NCI-H1436 treated with DMSO at 0.1 percent for 48 hours (cell line): ENCODE results near the gene C1orf210.

ENCODE experiments used
- DNase-seq: peaks from one replicate; lab custom pipeline; 2025; lab: John Stamatoyannopoulos, UW

C1orf210 gene

DNA sequence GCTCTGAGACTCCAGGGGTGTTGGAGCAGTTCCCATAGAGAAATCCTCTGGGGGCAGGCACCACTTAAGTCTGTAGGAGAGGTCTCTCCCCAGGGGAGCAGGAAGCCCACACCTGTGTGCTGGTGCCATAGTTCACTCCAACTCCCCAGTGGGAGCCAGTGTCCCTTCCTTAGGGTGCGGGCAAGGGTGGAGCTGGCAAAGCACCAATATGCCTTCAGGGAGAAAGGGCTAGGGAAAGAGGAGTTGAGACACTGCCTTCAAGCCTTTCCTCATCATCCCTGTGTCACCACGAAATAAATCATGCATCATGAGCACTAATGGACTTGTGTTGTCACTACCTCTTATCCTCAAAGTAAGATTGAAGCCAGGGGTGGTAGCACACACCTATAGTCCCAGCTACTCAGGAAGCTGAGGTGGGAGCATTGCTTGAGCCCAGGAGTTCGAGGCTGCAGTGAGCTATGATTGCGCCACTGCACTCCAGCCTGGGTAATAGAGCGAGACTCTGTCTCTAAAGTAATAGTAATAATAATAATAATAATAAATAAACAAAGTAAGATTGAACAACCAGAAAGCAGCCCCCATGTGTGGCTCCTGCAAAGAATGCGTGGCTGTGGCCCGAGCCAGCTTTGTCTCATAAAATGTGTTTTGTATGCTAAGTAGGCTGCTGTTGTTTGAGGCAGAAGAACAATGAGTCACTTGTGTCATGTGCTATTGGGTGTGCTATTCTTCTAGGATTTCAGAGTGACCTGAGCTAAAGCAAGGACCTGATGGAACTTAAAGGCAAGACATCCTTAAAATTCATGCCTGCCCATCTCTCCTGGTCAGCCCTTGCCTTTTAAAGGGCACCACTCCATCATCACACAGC, 8.7 kb upstream of the C1orf210 start:
- no peak for DNase-seq

DNA sequence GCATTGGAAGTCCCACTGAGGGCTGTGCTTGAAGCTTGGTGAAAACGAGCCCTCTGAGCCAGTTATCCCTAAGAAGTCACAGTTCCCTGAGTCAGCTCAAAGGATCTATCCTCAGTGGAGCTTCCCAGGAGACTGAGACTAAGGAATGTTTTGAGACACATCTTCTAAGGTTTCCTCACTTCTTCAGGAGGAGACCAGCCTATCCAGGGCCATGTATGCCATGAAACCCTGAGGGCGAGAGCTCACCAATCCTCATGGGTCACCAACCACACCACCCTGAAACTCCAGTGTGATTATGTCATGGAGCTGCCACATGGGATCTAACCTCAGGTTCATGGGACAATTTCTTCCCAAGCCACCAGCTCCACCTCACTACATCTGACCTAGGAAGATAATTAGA, 7.8 kb upstream of the C1orf210 start:
- DNase-seq: no peak

DNA sequence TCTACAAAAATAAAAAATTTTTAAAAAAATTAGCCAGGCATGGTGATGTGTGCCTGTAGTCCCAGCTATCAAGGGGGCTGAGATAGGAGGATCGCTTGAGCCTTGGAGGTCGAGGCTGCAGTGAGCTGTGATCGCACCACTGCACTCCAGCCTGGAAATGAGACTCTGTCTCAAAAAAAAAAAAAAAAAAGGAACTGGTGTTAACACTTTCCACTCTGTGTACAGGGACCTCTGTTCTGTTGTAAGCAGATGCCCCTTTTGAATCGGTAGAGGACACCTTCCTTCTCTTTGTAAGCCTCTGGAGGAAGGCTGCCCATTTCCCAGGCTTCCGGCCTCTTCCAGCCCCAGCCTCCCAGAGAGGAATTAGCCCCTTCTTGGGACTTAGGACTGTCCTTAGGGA, 7.3 kb upstream of the C1orf210 start:
- no peak for DNase-seq

DNA sequence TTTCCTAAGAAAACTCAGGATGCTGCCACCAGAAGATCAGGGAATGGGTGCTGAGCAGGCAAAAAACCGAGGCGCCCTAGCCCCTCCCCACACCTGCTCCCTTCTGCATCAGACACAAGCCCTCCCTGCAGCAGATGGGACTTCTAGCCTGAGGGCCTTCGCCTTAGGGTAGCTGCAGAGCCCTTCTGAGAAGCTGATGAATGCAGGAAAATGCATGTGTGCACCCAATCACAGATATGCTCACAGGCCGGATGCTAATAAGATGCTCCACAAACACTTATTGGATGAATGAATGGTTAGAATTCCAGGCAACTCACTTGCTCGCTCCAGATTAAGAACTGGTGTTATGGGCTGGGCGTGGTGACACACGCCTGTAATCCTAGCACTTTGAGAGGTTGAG, 6.8 kb upstream of the C1orf210 start:
- no peak for DNase-seq

DNA sequence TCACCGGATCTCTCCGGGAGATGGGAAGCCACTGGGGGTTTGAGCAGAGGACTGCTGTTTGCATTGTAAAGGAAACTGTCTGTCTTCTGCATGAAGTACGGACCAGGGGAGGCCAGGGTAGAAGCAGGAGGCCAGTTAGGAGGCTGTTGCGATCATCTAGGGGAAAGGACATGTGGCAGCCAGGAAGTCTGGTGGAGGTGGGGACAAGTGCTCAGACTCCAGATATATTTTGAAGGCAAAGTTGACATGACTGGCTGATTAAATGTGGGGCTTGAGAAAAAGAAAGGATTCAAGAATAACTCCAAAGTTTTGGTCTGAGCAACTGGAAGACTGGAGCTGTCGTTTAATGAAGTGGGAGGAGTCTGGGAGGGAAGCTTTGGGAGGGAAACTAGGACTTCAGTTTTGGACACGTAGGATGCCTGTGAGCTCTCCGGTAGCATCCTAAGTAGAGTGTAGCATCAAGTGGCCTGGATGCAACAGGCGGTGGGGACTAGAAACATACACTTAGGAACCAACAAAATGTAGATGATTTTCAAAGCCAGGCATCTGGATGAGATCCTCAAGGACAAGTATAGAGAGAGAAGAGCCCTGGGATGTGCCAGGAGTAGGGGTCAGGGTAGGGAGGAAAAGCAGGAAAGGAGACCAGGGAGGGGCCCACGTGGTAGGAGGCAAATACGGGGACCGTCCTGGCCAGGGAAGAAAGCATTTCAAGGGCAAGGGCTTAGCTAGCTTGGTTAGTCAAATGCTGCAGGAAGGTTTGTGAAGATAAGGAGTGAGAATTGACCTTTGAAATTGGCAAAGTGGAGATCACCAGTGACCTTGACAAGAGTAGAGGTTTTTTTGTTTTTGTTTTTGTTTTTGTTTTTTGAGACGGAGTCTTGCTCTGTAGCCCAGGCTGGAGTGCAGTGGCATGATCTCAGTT, 3.7 kb upstream of the C1orf210 start:
- DNase-seq: no peak

DNA sequence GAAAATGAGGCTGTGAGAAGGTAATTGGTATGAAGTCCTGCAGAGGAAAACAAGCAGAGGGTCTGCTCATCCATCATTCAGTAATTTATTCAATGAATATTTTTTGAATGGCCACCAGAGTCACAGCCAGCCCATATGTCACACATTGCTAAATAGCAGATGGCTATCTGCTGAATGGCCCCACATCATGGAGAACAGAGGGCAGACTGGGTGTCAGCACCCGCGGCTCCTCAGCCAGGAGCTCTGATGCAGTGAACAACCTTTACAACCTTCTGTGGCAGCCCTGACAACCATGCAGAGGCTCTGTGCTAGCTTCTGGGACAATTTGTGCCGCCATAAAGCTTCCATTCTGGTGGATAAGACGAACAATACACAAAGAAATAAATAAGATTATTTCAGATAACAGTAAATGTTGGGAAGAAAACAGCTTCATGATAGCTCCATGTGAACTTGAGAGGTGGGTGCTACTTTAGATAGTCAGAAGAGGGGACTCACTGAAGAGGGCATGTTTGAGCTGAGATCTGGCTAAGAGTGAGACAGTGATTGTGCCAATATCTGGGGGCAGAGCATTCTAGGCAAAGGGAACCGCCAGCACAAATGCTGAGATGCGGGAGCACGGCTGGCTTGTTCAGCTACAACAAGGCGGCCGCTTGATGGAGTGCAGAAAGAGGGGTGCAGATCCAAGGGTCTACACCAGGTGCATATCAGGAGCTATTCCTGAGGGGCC, 2.8 kb upstream of the C1orf210 start:
- DNase-seq: no peak

DNA sequence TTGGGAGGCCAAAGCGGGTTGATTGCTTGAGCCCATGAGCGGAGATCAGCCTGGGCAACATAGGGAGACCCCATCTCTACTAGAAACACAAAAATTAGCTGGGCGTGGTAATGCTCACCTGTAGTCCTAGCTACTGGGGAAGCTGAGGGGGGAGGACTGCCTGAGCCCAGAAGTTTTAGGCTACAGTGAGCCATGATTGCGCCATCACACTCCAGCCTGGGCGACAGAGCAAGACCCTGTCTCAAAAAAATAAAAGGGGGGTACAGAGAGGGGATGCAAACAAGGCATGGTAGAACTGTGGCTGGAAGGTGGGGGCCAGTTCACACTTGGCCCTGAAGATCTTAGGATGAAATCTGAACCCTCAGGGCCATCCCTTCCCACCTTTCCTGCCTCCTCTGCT, 1.2 kb upstream of the C1orf210 start:
- DNase-seq: no peak

DNA sequence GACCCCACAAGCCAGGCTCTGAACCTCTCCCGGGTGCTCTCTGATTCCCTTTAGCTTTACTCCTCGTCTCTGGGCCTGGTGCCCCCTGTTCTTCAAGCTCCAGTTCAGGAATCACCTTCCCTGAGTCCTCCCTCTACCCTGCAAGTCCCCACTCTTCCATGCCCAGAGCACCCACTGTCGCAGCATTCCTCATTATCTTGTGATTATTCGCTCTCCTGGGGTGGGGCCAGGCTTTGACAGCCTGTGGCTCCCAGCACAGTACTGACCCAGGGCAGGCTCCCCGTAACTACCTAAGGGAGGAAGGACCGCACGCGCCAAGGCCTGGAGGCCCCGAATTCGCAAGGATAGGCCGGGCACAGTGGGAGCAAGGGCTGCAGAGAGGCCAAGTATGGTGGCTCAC, 734 bp upstream of the C1orf210 start:
- DNase-seq: no peak

DNA sequence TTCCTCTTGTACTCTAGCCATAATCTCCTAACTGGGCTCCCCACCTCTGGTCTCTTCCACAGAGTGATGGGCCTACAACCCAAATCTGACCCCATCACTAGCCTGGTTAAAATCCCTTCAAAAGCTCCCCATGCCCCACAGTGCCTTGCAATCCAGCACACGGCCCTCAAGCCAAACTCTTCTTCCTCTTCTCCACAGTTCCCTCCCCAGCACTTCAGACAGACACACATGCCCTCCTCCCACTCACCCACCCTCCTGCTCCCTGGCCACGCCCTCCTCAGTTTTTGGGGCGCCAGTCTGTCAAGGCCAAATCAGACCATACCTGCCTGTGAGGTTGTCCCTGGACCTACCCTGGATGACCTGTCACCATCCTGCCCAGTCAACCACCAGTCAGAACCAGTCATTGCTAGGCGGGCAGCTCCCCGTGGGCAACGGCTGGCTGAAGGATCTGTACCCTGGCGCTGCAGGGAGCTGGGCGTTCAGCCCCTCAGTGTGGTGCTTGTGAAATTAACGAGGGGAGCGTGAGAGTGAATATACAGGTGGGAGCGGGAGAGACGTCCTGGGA, 753 bp downstream of the C1orf210 start:
- no peak for DNase-seq

DNA sequence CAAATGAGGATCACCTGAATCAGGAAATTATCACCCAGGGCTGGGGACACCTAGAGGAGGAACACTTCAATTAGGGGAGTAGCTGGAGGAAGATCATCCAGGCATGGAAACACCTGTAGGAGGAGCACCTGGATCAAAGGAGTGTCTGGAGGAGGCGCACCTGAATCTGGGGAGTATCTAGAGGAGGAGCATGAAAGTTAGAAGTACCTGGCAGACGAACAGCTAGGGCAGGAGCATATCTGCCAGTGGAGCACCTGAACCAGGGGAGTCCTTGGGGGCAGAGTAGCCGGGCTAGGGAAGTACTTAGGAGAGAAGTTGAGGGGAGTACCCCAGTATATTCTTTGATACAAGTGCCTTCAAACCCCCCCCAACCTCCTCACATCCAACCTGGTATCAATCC, 1.3 kb downstream of the C1orf210 start:
- no peak for DNase-seq

DNA sequence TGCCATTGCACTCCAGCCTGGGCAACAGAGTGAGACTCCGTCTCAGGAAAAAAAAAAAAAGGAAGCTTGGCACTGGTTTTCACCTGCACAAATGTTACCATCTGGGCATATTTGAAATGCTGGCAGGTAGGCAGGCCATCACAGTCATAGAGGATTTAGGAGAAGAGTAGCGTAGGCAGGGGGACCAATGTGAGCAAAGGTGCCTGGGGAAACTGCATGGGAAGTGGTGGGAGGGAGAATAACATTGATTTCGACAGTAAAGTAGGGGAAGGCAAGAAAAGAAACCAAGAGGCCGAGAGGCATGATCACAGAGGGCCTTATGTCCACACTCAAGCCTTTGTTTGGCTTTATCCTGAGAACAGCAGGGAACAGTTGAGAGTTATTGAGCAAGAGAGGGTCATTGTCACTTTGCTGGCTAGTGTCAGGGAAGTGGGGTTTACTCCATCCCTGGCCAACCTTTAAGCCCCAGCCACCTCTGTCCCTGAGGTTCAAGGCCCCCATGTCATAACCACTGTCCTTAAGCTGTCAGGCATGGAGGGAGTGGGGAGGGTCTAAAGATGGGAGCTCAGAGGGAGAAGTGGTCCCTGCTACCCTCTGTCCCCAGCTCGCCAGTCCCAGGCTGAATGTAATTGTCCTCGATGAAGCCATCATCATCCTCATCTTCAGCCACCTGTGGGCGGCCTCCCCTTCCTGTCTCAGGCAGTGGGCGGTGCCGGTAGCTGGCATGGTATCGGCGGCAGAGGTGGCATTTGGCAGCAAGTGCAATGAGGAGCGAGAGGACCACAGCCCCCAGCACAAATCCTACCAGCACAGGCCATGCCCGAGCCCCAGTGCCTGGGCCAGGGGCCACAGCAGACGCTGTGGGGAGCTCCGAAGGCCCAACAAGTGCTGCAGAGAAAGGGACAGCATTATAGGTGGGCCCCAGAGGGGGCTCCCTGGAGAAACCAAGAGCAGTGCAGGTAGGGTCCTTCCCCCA, 2.9 kb downstream of the C1orf210 start:
- no peak for DNase-seq

DNA sequence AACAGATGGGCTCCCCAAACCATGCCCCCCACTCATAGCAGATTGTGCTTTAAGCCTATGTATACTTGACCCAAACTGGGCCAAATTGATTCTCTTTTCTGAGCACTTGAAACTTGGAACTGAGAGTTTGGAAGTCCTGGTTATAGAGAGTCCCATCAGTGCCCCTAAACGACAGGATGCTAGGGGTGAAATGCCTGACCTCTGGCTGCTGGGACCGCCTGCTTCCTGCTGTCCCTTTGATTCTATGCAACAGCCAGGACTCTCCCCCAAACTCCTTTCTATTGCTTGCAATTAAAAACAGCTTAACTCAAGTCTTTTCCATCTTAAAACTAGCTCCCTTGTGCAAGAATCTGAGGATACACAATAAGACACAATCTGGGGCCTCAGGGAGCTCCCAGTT, 4.7 kb downstream of the C1orf210 start:
- DNase-seq: no peak

DNA sequence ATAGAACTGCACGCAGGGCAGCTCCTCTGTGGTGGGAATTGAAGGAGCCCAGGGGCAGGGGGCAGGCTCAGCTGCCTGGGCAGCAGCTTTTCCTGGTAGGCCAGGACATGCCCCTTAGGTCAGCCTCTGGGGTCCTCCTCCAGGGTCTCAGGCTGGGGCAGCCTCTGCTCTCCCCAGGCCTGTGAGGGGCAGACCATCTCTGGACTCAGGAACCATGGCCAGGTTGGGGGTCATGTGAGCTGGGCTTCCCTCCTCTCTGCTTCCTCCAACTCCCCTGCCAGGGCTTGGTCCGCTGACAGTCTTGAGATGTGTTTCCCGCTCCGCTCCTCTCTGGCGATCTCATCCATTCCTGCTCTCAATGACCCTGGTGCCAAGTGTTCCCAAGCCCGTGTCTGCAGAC, 5.7 kb downstream of the C1orf210 start:
- DNase-seq: no peak

DNA sequence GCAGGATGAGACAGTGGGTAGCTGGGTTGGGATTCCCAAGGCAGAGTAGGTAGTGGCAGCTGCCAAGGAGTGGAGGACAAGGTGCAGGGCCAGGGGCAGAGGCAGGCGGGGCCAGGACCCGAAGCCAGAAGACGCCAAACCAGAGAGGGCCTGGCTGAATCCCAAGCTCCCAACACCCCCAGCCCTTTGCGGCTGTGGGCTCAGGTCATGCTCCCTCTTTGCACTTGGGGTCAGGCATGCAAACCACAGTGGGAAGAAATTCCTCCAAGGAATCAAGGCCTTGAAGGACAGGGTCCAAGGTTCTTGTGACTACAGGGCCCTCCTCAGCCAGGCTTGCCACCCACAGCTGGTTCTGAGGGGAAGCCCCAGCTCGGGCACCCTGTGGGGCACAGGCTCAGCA, 6.2 kb downstream of the C1orf210 start:
- no peak for DNase-seq

DNA sequence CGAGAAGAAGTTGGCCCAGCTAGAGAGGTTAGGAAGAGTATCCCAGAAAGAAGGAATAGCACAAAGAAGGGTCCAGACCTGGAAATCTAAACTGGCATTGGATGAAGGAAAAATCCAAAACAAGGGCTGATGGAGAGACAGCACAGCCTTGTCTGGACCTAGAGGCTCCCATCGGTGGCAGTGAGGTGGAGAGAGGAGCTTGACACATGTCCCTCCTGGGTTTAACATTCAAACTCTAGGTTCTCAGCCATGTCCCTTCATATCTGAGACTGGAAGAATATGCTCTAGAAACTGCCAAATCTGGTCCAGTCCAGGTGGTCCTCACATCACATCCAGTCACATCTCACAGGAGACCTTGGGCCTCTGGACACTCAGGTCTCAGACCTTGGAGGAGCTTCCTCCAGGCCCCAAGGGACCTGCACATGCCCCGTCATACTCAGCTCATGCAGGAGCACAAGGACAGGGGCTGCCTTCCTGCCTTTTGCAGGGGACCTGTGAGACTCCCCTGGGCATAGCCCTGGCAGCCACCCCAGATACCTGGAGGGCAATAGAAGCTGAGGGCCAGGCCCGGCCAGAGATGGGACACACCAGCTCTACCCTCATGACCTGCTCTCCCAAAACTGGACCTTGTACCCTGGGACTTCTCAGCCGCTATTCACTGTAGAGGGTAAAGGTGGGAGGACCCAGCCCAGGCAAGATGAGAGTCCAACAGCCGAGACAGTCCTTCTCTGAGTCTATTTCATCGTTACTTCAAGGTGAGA, 8.1 kb downstream of the C1orf210 start:
- DNase-seq: no peak

DNA sequence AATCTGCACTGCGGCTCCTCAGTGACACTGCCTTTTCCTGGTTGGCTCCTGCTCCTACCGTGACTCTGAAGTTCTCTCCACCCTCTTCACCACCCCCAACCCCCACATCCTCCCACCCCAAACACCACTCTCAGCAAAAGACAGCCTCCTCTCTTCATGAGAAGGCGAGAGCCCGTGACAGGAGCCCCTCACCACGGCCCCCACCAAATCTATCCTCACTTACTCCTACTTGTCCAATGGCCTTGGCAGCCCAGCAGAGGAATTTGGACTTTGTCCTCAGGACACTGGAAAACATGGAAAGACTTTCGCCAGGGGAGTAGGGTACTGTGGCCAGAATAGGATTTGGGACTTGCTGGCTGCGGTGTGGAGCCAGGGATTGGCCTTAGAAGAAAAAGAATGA, 8.7 kb downstream of the C1orf210 start:
- DNase-seq: no peak

DNA sequence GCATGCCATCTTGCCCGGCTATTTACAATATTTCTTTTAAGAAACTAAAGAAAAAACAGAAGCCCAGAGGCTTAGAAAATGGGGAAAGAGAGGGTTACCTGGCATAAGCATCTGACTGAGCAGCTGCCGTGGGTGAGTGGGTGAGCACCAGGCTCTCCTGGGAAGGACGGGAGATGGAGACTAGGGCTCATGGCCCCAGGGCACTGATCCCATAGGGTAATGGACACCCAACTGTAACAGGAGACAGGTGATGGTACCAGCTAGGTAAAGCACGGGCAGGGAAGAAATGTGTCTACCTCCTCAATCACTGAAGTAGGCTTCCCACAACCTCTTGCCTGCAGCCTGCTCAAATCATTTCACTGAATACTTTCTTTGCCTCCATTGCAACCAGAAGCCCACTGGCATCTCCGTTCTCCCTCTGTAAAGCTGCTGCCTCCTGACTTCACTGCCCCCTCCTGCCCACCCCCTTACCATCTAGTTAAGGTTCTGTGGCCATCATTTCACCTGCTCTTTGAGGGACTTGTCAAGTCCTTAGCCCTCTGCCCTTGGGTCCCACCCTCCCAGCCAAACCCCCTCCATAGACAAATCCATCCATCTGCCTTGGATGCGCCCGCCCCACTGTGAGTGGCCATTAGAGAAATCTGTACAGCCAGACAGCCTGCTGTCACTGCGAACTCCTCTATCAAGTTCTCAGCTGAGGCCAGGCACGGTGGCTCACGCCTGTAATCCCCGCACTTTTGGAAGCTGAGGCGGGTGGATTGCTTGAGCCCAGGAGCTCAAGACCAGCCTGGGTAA, 9.4 kb downstream of the C1orf210 start:
- no peak for DNase-seq

DNA sequence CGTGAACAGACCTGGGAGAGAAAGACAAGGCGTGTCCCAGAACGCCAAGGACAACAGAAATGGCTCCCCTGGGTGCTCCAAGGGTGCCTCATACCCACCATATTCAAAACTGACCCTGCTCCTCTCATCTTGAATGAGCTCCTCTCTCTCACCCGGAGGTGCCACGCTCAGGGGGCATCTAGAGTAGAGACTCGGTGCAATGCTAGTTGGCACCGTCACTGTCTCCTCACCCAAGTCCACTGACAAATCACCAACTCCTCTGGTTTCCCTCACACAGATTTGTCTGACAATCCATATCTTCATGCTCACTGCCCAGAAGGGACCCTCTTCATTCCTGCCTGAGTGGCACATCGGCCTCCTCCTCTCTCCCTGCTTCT, 10.6 kb downstream of the C1orf210 start:
- DNase-seq: no peak

DNA sequence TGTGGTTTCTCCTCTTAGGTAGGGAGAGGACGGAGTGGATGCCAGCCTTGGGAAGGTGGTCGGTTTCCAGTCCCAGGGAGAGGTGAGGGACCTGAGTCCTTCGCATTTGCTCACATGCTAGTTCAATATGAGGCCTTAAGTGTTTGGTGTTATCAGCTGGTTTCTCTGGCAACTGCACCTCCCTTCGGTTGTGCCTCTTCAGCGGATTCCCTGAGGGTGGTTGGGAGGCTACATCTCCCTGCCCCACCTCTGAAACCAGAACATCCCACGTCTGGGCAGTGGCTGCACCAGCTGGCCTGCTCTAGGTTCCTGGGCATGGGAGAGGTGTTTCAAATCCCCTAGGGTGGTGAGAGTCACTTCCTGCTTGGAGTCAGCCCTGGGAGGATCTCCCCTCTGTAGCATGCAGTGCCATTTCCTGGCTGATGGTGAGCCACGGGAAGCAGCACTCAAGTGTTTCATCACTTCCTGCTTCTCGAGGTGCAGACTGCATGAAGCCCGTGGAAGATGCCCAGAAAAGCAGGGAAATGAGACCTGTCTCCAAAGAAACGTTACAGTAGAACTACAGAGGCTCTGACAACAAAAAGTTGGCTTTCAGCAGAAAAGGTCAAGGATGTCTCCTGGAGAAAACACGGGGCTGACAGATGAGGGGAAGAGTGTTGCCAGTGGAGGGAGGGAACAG, 11.1 kb downstream of the C1orf210 start:
- DNase-seq: no peak
